ENCODE results near the gene EVA1B.

DNA sequence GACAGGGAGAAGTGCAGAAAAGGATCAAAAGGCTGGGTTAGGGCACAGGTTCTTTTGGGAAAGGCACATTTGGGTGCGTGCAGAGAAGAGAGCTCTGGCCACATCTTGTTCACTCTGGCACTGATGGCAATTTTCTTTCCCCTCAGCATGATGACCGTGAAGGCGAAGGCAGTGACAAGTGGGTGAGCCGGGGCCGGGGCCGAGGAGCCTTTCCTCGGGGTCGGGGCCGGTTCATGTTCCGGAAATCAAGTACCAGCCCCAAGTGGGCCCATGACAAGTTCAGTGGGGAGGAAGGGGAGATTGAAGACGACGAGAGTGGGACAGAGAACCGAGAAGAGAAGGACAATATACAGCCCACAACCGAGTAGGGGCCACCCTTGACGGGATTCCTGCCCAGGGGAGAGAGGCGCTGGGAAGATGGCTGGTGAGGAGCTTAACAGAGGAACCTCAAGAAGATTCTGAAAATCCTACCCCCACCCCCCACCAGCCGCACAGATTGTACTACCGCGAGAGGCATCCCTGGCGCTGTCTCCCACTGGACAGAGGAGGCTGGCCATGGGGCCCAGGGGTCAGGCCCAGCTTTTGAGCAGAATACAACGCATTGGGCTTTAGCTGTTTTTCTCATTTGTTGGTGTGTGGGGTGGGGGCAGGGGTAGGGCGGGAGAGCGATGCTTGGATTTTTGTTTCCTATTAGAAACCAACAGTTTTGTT is 19.6 kb downstream of the EVA1B start:
- no peak for TF ChIP-seq EZH2 (IDR thresholded peaks at IDR 0.05)
- no peak for TF ChIP-seq CTCF (IDR thresholded peaks at IDR 0.05)
- TF ChIP-seq EZH2phosphoT487 (IDR thresholded peaks at IDR 0.05), result no peak
